HCT116 (cell line): ENCODE results near the gene STK4. TPM values are rescaled to one million over a fixed set of nuclear protein-coding genes. Genes with fewer than 3 reads are reported as not detected.

Source experiments
- ATAC-seq: fragments of 200-7000 bp; cut with Tn5 transposase; 2 replicates; pipeline ENCODE4 v1.9.1; 2020; ENCODE audit warnings: mild to moderate bottlenecking, moderate library complexity
- BruUV-seq: library from RNA; stranded (reverse); fragments of 400-500 nt; replicated peaks from 2 replicates; lab custom pipeline; 2021; lab: Mats Ljungman, UMichigan
- CTCF ChIA-PET: fragments of 300-600 bp; sonication (Branson Sonifier 250); formaldehyde crosslinking; loops from one replicate; lab custom pipeline; 2021; ENCODE audit warnings: antibody characterized with exemption; lab: Charles Lee
- POLR2A ChIA-PET: fragments of 300-600, 350-600 bp; sonication (Branson Sonifier 250); formaldehyde crosslinking; loops from one replicate; lab custom pipeline; 2021; ENCODE audit warnings: antibody characterized with exemption; lab: Charles Lee
- RAD21 ChIA-PET, 2 experiments: fragments of 300-600 bp; sonication (Branson Sonifier 250); formaldehyde crosslinking; loops; one replicate each; lab custom pipeline; 2023; ENCODE audit warnings: low total read pairs in 2 of 2; ENCODE audit not compliant: uncharacterized antibody in 2 of 2, unreplicated experiment in 2 of 2, low non-redundant PET in 1 of 2; lab: Charles Lee
- DNase-seq: peaks from one replicate; pipeline ENCODE4 v3.0.0-alpha.2; 2010; ENCODE audit warnings: low read depth, low spot score
- H2AFZ ChIP-seq: fragments of 200-600 bp; shearing (Covaris generic), sonication (generic); 2 replicates; pipeline ENCODE4 v1.6.1; 2017; ENCODE audit warnings: low read depth, mixed run types, mixed read lengths, antibody characterized with exemption, low read length; ENCODE audit not compliant: poor library complexity, severe bottlenecking
- H3K27ac ChIP-seq: 2 replicates; pipeline ENCODE4 v1.5.1; 2012; ENCODE audit warnings: low read depth, low read length
- H3K27me3 ChIP-seq: fragments of 200-600 bp; sonication (generic); 2 replicates; pipeline ENCODE4 v1.6.1; 2016; ENCODE audit warnings: mixed run types, low read length, mixed read lengths; ENCODE audit not compliant: insufficient read depth
- H3K36me3 ChIP-seq, 2 experiments: fragments of 200-500 bp in 1 of 2; fragments of 200-600 bp in 1 of 2; sonication (Bioruptor generic) in 1 of 2; sonication (generic) in 1 of 2; 2 replicates each; pipeline versions ENCODE4 v1.5.1 to v1.6.1; 2014 to 2016; ENCODE audit warnings: low read length in 2 of 2, inconsistent platforms in 1 of 2, mixed read lengths in 1 of 2, mixed run types in 1 of 2; ENCODE audit not compliant: insufficient read depth in 2 of 2, control insufficient read depth in 1 of 2
- H3K4me1 ChIP-seq, 2 experiments: fragments of 200-600 bp in 1 of 2; sonication (generic) in 1 of 2; 2 replicates each; pipeline versions ENCODE4 v1.5.1 to v1.6.1; 2012 to 2017; ENCODE audit warnings: low read length in 2 of 2, inconsistent platforms in 1 of 2, mild to moderate bottlenecking in 1 of 2, mixed read lengths in 1 of 2, mixed run types in 1 of 2, moderate library complexity in 1 of 2; ENCODE audit not compliant: insufficient read depth in 2 of 2, control insufficient read depth in 1 of 2
- H3K4me2 ChIP-seq: fragments of 200-600 bp; sonication (generic); 2 replicates; pipeline ENCODE4 v1.6.1; 2017; ENCODE audit warnings: mixed run types, low read length, mixed read lengths
- H3K4me3 ChIP-seq, 2 experiments: fragments of 200-600 bp in 1 of 2; sonication (generic) in 1 of 2; replicated peaks in 1 of 2; 2 replicates each; pipeline ENCODE4 v1.5.1; 2011 to 2016; ENCODE audit warnings: low read length in 2 of 2, control low read depth in 1 of 2, low read depth in 1 of 2, mild to moderate bottlenecking in 1 of 2, mixed read lengths in 1 of 2, mixed run types in 1 of 2
- H3K79me2 ChIP-seq: fragments of 200-600 bp; sonication (generic); 2 replicates; pipeline ENCODE4 v1.6.1; 2017; ENCODE audit warnings: mild to moderate bottlenecking, mixed run types, low read length, moderate library complexity, mixed read lengths; ENCODE audit not compliant: insufficient read depth
- H3K9ac ChIP-seq: fragments of 200-600 bp; sonication (generic); 2 replicates; pipeline ENCODE4 v1.6.1; 2016; ENCODE audit warnings: low read length, mixed read lengths
- H3K9me2 ChIP-seq: fragments of 200-600 bp; sonication (generic), shearing (Covaris generic); 2 replicates; pipeline ENCODE4 v1.6.1; 2017; ENCODE audit warnings: mixed run types, mild to moderate bottlenecking, moderate library complexity; ENCODE audit not compliant: insufficient read depth
- H3K9me3 ChIP-seq, 2 experiments: fragments of 200-500 bp in 1 of 2; fragments of 200-600 bp in 1 of 2; sonication (Bioruptor generic) in 1 of 2; sonication (generic) in 1 of 2; 2 replicates each; pipeline ENCODE4 v1.6.1; 2014 to 2017; ENCODE audit warnings: low read length in 2 of 2, mixed read lengths in 2 of 2, inconsistent platforms in 1 of 2, low read depth in 1 of 2, mild to moderate bottlenecking in 1 of 2, mixed run types in 1 of 2, moderate library complexity in 1 of 2; ENCODE audit not compliant: control insufficient read depth in 1 of 2, insufficient read depth in 1 of 2
- H4K20me1 ChIP-seq: fragments of 200-600 bp; sonication (generic), shearing (Covaris generic); 2 replicates; pipeline ENCODE4 v1.6.1; 2017; ENCODE audit warnings: mixed run types, mild to moderate bottlenecking, moderate library complexity; ENCODE audit not compliant: insufficient read depth
- CBX3 ChIP-seq: IDR thresholded peaks from 2 replicates; pipeline ENCODE4 v1.6.1; 2012; ENCODE audit warnings: low read depth
- CEBPB ChIP-seq: IDR thresholded peaks from 2 replicates; pipeline ENCODE4 v1.6.1; 2012; ENCODE audit warnings: low read depth
- EGR1 ChIP-seq: IDR thresholded peaks from 2 replicates; pipeline ENCODE4 v1.6.1; 2012; ENCODE audit warnings: low read depth
- EZH2 ChIP-seq: fragments of 200-600 bp; sonication (generic); IDR thresholded peaks from 2 replicates; pipeline ENCODE4 v1.6.1; 2017; ENCODE audit warnings: antibody characterized with exemption, mixed run types
- EZH2phosphoT487 ChIP-seq: fragments of 200-600 bp; IDR thresholded peaks from 2 replicates; pipeline ENCODE4 v1.6.1; 2018; ENCODE audit warnings: antibody characterized with exemption, borderline replicate concordance
- FOSL1 ChIP-seq: IDR thresholded peaks from 2 replicates; pipeline ENCODE4 v1.6.1; 2012; ENCODE audit warnings: low read depth
- POLR2A ChIP-seq: IDR thresholded peaks from 2 replicates; pipeline ENCODE4 v1.7.0; 2011; ENCODE audit warnings: borderline replicate concordance; ENCODE audit not compliant: insufficient read depth, insufficient read length; ENCODE audit errors: extremely low read depth
- POLR2AphosphoS5 ChIP-seq: IDR thresholded peaks from 2 replicates; pipeline ENCODE4 v1.6.1; 2011; ENCODE audit warnings: mild to moderate bottlenecking, low read depth, low read length, moderate library complexity
- RAD21 ChIP-seq: IDR thresholded peaks from 2 replicates; pipeline ENCODE4 v1.6.1; 2012; ENCODE audit warnings: low read depth, mild to moderate bottlenecking
- SIN3A ChIP-seq: IDR thresholded peaks from 2 replicates; pipeline ENCODE4 v1.6.1; 2012; ENCODE audit warnings: low read depth
- SRF ChIP-seq: IDR thresholded peaks from 2 replicates; pipeline ENCODE4 v1.6.1; 2012; ENCODE audit warnings: low read depth
- YY1 ChIP-seq: IDR thresholded peaks from 2 replicates; pipeline ENCODE4 v1.6.1; 2011; ENCODE audit warnings: low read length, low read depth, moderate library complexity, mild to moderate bottlenecking; ENCODE audit not compliant: insufficient replicate concordance; ENCODE audit errors: extremely low read depth
- intact Hi-C: fragments of 100-400 bp; cut with micrococcal nuclease; formaldehyde crosslinking; loops from 2 replicates; pipeline ENCODE4 v1.10.0; 2022
- total RNA-seq: library from RNA; stranded (reverse); gene quantifications from one replicate; pipeline ENCODE4 v1.2.1, GENCODE V29; 2021; ENCODE audit not compliant: unreplicated experiment
- TF ChIP-seq, protein P1 (sequence below): IDR thresholded peaks from 2 replicates; pipeline ENCODE4 v1.6.1; 2012
- TF ChIP-seq, protein P2 (sequence below): IDR thresholded peaks from 2 replicates; pipeline ENCODE4 v1.6.1; 2012
- TF ChIP-seq, protein P3 (sequence below): IDR thresholded peaks from 2 replicates; pipeline ENCODE4 v1.6.1; 2011; ENCODE audit warnings: mild to moderate bottlenecking, low read length, moderate library complexity; ENCODE audit not compliant: insufficient replicate concordance; ENCODE audit errors: extremely low read depth
- TF ChIP-seq, protein P4 (sequence below), 3 experiments: fragments of 200-600 bp in 1 of 3; sonication (generic) in 1 of 3; IDR thresholded peaks in 2 of 3; conservative IDR thresholded peaks in 1 of 3; 2 replicates each; pipeline ENCODE4 v1.5.1; 2012 to 2017; ENCODE audit warnings: low read depth in 2 of 3, low read length in 2 of 3, antibody characterized with exemption in 1 of 3, borderline replicate concordance in 1 of 3, control low read depth in 1 of 3, mild to moderate bottlenecking in 1 of 3, mixed read lengths in 1 of 3, mixed run types in 1 of 3, moderate library complexity in 1 of 3; ENCODE audit not compliant: insufficient read depth in 1 of 3

The STK4 gene
- total RNA-seq, 1 experiment from 2014 or later: 45.4 TPM

DNA sequence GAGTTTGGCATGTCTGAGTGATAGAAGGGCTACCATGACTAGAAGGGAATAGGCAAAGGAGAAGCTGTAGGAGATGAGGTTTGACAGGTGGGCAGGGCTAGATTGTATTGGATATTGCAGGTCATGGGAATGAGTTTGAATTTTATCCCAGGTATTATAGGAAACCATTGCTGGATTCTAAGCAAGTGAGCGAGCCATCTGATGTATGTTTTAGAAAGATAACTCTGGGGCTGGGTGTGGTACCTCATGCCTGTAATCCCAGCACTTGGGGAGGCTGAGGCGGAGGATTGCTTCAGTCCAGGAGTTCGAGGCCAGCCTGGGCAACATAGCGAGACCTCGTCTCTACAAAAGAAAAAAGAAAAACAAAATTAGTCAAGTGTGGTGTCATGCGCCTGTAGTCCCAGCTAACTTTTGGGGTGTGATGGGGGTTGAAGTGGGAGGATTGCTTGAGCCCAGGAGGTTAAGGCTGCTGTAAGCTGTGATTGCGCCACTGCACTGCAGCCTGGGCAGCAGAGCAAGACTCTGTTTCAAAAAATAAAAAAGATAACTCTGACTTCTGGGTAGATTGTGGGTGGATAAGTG is 16.9 kb downstream of the STK4 start:
- DNase-seq: no peak
- Histone ChIP-seq H3K9me2 (no peaks in the 10 kb centered on the region), H3K4me1 (no peaks in the 10 kb centered on the region), H3K27ac (no peak overlapping the region), H3K4me3 (no peak overlapping the region), H3K79me2 (peaks cover 5% of the 10 kb centered on the region), H3K36me3 (peaks cover 22 to 50% of the 10 kb centered on the region in 2 experiments), H3K9ac (no peak overlapping the region), H4K20me1 (peaks cover 8% of the 10 kb centered on the region; the same call in 1 of the 2 replicates), H2AFZ (no peak overlapping the region), H3K9me3 (no peaks in the 10 kb centered on the region)
- ChIA-PET CTCF (interaction anchor here (0.7 kb wide), 1 partner anchor 8 kb away, joined by 3 read pairs; no protein-coding TSS in a partner anchor), RAD21 (no interaction called here), POLR2A (no interaction called here)
- BruUV-seq: no TSS peak
- intact Hi-C loops: no loop called here
- TF ChIP-seq POLR2AphosphoS5 (no peak), EGR1 (no peak), FOSL1 (no peak), CBX3 (no peak), POLR2A (no peak)
- TF ChIP-seq, protein P1, sequence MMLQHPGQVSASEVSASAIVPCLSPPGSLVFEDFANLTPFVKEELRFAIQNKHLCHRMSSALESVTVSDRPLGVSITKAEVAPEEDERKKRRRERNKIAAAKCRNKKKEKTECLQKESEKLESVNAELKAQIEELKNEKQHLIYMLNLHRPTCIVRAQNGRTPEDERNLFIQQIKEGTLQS: no peak
- TF ChIP-seq, all 23 proteins: peak for 0
- ATAC-seq: no peak
- H3K4me2 ChIP-seq: no peak overlapping the region
- H3K27me3 ChIP-seq: no peaks in the 10 kb centered on the region

DNA sequence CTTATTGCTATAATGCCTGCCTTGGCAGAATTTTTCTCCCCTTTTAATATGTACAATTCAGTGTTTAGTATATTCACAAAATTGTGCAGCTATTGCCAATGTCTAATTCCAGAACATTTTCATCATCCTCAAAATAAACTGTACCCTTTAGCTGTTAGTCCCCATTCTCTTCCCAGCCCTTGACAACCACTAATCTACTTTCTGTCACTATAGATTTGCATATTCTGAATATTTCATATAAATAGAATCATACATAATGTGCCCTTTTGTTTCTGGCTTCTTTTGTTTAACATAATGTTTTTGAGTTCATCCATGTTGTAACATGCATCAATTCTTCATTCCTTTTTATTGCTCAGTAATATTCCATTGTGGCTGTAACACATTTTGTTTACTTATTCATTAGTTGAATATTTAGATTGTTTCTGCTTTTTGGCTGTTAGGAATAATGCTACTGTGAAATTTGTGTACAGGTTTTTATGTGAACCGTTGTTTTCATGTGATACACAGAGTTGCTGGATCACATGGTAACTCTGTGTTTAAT is 22.4 kb downstream of the STK4 start:
- no peaks in the 10 kb centered on the region for H3K27me3 ChIP-seq
- no peak overlapping the region for H3K4me3 ChIP-seq
- intact Hi-C loops: no loop called here
- no TSS peak for BruUV-seq
- no peaks in the 10 kb centered on the region for H3K9me3 ChIP-seq
- peaks cover 8% of the 10 kb centered on the region; the same call in 1 of the 2 replicates for H4K20me1 ChIP-seq
- H3K9ac ChIP-seq: no peak overlapping the region
- H3K79me2 ChIP-seq: peaks cover 31% of the 10 kb centered on the region
- DNase-seq (no peak), ATAC-seq (no peak)
- POLR2A ChIA-PET: no interaction called here
- H3K27ac ChIP-seq: no peak overlapping the region
- no peaks in the 10 kb centered on the region for H3K9me2 ChIP-seq
- H3K4me2 ChIP-seq: no peak overlapping the region
- CTCF ChIA-PET: interaction anchor here (0.9 to 1.2 kb wide), 2 partner anchors 13 to 23 kb away, joined by 3 read pairs; no protein-coding TSS in a partner anchor
- H3K4me1 ChIP-seq: peaks cover 0 to 6% of the 10 kb centered on the region in 2 experiments; a peak in 2 of 4 replicates
- RAD21 ChIA-PET: no interaction called here
- H3K36me3 ChIP-seq: peaks cover 0 to 18% of the 10 kb centered on the region in 2 experiments; a peak in 2 of 4 replicates
- H2AFZ ChIP-seq: no peak overlapping the region
- TF ChIP-seq POLR2AphosphoS5: no peak
- TF ChIP-seq CEBPB: no peak
- no peak for TF ChIP-seq SRF
- no peak for TF ChIP-seq EGR1
- TF ChIP-seq YY1: no peak
- TF ChIP-seq, protein P2, sequence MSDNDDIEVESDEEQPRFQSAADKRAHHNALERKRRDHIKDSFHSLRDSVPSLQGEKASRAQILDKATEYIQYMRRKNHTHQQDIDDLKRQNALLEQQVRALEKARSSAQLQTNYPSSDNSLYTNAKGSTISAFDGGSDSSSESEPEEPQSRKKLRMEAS: no peak
- no peak for TF ChIP-seq EZH2
- TF ChIP-seq, protein P3, sequence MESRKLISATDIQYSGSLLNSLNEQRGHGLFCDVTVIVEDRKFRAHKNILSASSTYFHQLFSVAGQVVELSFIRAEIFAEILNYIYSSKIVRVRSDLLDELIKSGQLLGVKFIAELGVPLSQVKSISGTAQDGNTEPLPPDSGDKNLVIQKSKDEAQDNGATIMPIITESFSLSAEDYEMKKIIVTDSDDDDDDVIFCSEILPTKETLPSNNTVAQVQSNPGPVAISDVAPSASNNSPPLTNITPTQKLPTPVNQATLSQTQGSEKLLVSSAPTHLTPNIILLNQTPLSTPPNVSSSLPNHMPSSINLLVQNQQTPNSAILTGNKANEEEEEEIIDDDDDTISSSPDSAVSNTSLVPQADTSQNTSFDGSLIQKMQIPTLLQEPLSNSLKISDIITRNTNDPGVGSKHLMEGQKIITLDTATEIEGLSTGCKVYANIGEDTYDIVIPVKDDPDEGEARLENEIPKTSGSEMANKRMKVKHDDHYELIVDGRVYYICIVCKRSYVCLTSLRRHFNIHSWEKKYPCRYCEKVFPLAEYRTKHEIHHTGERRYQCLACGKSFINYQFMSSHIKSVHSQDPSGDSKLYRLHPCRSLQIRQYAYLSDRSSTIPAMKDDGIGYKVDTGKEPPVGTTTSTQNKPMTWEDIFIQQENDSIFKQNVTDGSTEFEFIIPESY: no peak
- TF ChIP-seq SIN3A: no peak
- TF ChIP-seq, protein P4, sequence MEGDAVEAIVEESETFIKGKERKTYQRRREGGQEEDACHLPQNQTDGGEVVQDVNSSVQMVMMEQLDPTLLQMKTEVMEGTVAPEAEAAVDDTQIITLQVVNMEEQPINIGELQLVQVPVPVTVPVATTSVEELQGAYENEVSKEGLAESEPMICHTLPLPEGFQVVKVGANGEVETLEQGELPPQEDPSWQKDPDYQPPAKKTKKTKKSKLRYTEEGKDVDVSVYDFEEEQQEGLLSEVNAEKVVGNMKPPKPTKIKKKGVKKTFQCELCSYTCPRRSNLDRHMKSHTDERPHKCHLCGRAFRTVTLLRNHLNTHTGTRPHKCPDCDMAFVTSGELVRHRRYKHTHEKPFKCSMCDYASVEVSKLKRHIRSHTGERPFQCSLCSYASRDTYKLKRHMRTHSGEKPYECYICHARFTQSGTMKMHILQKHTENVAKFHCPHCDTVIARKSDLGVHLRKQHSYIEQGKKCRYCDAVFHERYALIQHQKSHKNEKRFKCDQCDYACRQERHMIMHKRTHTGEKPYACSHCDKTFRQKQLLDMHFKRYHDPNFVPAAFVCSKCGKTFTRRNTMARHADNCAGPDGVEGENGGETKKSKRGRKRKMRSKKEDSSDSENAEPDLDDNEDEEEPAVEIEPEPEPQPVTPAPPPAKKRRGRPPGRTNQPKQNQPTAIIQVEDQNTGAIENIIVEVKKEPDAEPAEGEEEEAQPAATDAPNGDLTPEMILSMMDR (IDR thresholded peaks at IDR 0.05 in 2 of 3, conservative IDR thresholded peaks at IDR 0.05 in 1 of 3; ENCODE audit: borderline replicate concordance in 1 of 3, insufficient read depth in 1 of 3, low read depth in 2 of 3, low read length in 2 of 3): no peak
- no peak for TF ChIP-seq RAD21
- no peak for TF ChIP-seq EZH2phosphoT487
